Fibroblast of lung (primary cell): ENCODE results near the gene DNHD1.

Experiments
- CTCF ChIP-seq, 2 donors: IDR thresholded peaks in 1 of 2; conservative IDR thresholded peaks in 1 of 2; 1 replicate in 1 of 2; 2 replicates in 1 of 2; pipeline ENCODE4 v1.5.1; 2011 to 2012; ENCODE audit warnings: low read length in 2 of 2, control low read depth in 1 of 2, inconsistent platforms in 1 of 2, low read depth in 1 of 2, mild to moderate bottlenecking in 1 of 2
- EZH2 ChIP-seq: IDR thresholded peaks from 2 replicates; pipeline ENCODE4 v1.5.1; 2012; ENCODE audit warnings: low read length, control low read depth, mild to moderate bottlenecking; ENCODE audit errors: missing control alignments

GRCh38 chr11:6481924-6482275, 15.2 kb upstream of the DNHD1 start:
- TF ChIP-seq CTCF (conservative IDR thresholded peaks at IDR 0.05 in 1 of 2, IDR thresholded peaks at IDR 0.05 in 1 of 2; ENCODE audit: low read depth in 1 of 2, low read length in 2 of 2) (no peak), EZH2 (no peak)
